GM21360 (cell line): Measurements from ENCODE around the gene LCP2.
"Not testable (repeated sequence)": the region's sequence is repeated elsewhere in the genome, so short reads cannot be mapped to it uniquely, and the experiment has no call there.

Source experiments
- ATAC-seq: cut with Tn5 transposase; IDR thresholded peaks from one replicate; pipeline ENCODE4 v1.9.1; 2021; ENCODE audit warnings: mild to moderate bottlenecking, moderate library complexity; ENCODE audit not compliant: unreplicated experiment

LCP2 gene

GRCh38 chr5:170251462-170251861 lies 46.1 kb downstream of the LCP2 start:
- no peak for ATAC-seq

DNA sequence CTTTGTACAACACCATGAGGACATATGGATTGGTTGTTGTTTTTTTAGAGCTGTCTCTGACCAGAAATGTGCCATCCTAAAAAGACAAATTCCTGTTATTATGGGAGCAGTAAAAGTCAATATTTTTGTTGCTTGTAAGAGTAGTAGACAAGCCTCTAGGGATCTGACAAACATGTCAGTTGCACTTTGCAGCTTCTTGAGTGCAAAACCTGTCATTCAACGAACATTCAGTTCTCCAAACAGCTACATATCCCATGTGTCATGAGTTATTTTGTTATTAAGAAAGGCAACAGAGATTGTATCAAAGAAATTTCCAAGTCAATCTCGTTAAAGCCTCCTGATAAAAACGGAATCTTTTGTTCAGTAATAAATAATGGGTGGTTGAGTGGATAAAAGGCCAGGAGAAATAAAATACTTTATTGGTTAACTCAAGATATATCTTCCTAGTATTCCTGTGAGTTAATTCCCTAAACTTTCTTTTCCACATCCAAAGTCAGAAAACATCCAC lies 46.7 kb downstream of the LCP2 start:
- ATAC-seq: no peak

DNA sequence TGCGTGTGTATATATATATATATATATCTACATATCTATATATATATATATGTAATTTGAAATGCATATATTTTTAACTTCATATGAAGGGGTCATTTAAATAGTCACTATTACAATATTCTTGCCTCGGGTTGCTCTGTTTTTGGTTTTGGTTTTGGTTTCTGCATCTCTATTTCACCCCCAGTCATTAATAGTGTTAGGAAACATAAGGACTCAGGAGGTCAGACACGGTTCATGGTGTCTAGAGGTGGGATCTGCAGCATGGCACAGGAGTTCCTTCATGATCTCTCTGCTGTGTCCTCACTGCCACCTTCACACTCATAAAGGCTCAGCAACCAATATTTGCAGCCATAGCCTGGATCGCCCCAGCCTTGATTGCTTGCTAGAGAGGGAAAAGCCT lies 48.2 kb downstream of the LCP2 start:
- ATAC-seq: no peak

GRCh38 chr5:170248931-170249227 lies 48.7 kb downstream of the LCP2 start:
- ATAC-seq: not testable (repeated sequence)

GRCh38 chr5:170248172-170248930 lies 49.2 kb downstream of the LCP2 start:
- no peak for ATAC-seq

DNA sequence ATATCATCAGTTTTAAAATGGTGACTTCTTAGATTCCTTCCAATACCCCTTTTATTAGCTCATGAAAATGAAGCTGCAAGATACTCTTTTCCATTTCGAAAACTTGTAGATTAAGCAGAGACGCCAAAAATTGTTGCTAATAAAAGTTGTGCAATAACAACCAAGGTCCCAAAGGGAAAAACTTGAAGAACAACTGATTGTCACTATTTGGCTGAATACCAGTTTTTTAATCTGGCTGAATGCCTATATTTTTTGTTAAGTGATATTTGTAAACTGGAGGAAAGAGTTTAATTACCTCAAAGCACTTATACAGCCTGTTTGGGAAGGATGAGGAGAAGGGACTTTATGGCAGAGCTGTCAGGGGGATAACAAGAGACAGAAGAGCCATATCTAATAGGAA lies 50.2 kb downstream of the LCP2 start:
- ATAC-seq: no peak

DNA sequence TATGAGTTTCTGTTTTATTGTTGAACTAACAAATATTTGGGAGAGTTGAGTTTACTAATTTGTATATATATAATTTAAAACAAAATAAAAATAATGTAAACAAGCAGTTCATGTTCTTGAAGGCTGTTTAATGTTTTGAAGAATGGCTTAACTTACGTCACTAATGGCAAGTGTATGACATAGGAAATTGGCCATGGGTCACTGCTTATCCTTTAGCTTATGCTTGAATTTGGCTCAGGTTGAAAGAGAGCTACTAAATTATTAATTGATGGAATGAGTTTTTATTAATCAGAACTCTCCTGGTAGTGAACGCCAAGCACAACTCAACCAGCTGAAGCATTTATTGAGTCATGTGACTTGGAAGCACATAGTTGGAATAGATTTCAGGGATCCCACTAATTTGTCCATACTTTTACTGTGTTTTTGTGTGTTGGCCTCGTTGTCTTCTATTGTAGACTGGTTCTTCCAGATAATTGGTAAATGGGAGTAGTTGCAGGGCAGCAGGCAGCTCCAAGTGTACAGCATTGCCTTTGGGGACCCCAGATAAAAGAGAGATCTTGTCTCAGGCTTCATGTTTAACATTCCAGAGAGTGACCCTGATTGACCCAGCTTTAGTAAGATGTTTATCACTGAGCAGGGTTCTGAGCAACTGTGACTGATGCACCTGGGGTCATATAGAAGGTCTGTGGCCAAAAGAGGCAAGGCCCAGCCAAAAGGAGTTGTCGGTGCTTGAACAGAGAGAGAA lies 51.3 kb downstream of the LCP2 start:
- no peak for ATAC-seq

GRCh38 chr5:170245436-170245835 lies 52.1 kb downstream of the LCP2 start:
- not testable (repeated sequence) for ATAC-seq

GRCh38 chr5:170238456-170239196 lies 59.0 kb downstream of the LCP2 start:
- ATAC-seq: no peak

DNA sequence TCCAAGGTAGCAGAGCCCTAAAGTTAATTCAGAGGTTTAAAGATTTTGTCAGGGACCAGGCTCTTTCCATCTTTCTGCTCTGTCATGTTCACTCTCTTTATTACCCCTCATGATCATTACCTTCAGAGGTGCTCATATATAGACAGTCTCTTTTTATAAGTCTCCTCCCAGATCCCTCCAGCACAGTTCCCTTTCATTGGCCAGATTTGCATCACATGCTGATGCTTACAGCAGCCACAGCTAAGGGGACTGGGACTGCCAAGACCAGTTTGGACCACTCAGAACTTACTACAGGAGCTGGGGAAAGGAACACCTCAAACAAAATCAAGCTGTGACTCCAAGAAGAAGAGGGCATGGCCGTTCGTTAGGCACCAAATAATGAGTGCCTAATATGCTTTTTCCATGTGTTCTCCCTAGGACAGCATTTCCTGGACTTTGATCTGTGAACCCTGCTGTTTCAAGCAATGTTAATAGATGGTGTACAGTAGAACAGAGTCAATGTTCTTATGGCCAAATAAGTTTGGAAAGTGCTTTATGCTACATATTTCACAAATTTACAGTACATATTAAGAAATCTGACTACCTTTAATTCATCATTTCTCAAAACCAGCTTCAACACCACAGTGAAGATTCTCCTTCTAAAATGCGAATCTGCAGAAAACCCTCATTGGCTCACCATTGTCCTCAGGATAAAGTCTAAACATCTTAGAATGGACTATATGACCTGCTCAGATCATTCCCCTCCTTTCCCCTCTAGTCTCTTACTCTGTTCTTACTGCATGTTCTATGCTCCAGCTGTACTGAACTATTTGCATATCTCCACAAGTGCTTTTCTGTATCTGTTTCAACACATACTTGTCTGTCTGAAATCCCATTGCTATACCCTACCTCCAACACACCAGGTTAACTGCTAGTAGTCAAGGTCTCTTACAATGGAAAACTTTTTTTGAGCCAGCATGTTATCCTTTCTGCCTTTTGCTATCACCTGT lies 61.4 kb downstream of the LCP2 start:
- no peak for ATAC-seq

- ATAC-seq: no peak
Measured at GRCh38 chr5:170233358-170233892, 64.2 kb downstream of the LCP2 start.

DNA sequence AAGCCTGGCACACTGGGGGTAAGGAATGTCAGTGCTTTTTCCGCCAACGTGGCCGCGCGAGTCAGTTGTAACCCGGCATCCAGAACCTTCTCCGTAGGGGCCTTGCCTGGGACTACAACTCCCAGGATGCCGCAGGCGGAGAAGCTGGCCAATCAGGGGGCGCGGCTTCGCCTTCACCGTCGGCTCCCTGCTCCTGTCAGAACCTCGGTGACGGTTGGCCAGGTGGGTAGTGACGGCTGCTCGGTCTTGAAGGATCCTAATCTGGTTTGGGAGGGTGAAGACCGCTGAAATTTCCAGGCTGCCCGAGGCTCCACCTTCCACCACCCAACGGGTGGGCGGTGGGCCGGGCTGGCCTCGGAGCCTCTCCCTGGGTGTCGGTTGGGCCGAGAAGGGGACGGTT lies 64.8 kb downstream of the LCP2 start, which contains the start of gene C5orf58:
Gene C5orf58, plus strand, starts transcription at position 200 of the 400 bp plus-strand sequence. CDS start 1,992 bp downstream, outside the sequence.
- no peak for ATAC-seq

GRCh38 chr5:170228762-170229435 lies 68.7 kb downstream of the LCP2 start:
- no peak for ATAC-seq

GRCh38 chr5:170226661-170227060 lies 70.9 kb downstream of the LCP2 start:
- no peak for ATAC-seq

- no peak for ATAC-seq
Measured at GRCh38 chr5:170226129-170226615, 71.4 kb downstream of the LCP2 start.

- no peak for ATAC-seq
Measured at GRCh38 chr5:170225326-170226128, 72.0 kb downstream of the LCP2 start.

GRCh38 chr5:170223906-170224305 lies 73.7 kb downstream of the LCP2 start:
- no peak for ATAC-seq

DNA sequence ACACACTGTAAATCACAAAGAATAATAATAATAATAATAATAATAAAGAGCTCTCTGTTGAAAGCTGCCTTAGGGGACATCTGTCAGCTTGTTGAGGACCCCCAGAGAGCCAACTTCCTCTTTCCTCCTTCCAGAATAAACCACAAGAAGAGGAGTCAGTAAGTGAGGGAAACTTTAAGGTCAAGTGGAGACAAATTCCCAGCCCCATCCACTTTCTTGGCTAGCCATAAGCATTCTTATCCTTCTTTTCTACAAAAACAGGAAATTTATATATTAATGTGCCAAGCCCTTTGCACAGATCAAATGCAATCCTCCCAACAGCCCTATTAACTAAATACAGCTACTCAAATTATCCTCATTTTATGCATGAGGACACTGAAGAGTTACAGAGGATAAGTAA lies 74.2 kb downstream of the LCP2 start:
- no peak for ATAC-seq
